DOHH2 (cell line): ENCODE results near the gene PCDH9.

Experiments
- EZH2phosphoT487 ChIP-seq: fragments of 200-600 bp; sonication (generic); IDR thresholded peaks from 2 replicates; pipeline ENCODE4 v1.6.1; 2017; ENCODE audit warnings: borderline replicate concordance, mild to moderate bottlenecking, antibody characterized with exemption, low read length, moderate library complexity, mixed read lengths
- TF ChIP-seq, protein P1 (sequence below): fragments of 200-600 bp; sonication (generic); IDR thresholded peaks from one replicate; pipeline ENCODE4 v1.5.1; 2014; ENCODE audit warnings: antibody characterized with exemption, mild to moderate bottlenecking, low read depth, low read length; ENCODE audit not compliant: poor library complexity, severe bottlenecking

GRCh38 chr13:66557357-66557756 is 672.8 kb downstream of the PCDH9 start:
- TF ChIP-seq, protein P1, sequence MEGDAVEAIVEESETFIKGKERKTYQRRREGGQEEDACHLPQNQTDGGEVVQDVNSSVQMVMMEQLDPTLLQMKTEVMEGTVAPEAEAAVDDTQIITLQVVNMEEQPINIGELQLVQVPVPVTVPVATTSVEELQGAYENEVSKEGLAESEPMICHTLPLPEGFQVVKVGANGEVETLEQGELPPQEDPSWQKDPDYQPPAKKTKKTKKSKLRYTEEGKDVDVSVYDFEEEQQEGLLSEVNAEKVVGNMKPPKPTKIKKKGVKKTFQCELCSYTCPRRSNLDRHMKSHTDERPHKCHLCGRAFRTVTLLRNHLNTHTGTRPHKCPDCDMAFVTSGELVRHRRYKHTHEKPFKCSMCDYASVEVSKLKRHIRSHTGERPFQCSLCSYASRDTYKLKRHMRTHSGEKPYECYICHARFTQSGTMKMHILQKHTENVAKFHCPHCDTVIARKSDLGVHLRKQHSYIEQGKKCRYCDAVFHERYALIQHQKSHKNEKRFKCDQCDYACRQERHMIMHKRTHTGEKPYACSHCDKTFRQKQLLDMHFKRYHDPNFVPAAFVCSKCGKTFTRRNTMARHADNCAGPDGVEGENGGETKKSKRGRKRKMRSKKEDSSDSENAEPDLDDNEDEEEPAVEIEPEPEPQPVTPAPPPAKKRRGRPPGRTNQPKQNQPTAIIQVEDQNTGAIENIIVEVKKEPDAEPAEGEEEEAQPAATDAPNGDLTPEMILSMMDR: no peak
- TF ChIP-seq EZH2phosphoT487: no peak
